ENCODE measurements around the gene EPB41L4A. TPM values are rescaled to one million over a fixed set of nuclear protein-coding genes. Genes with fewer than 3 reads are reported as not detected.

EPB41L4A gene
- total and polyA plus RNA-seq, 2 experiments from 2014 or later, result 10.5 to 14.4 TPM

GRCh38 chr5:112316731-112317130, 102.3 kb downstream of the EPB41L4A start:
- no peaks in the 10 kb centered on the region for H3K9me3 ChIP-seq (ENCODE audit: low read depth)
- H3K4me3 ChIP-seq, result no peak overlapping the region
- DNase-seq (ENCODE audit: low read depth in 1 of 2, low spot score in 1 of 2), result no peak
- no peaks in the 10 kb centered on the region for H3K27me3 ChIP-seq
- H3K27ac ChIP-seq, result no peak overlapping the region
- no peak for TF ChIP-seq CTCF (IDR thresholded peaks at IDR 0.05; ENCODE audit: low read depth, low read length)
- no peaks in the 10 kb centered on the region for H3K36me3 ChIP-seq
- H3K4me1 ChIP-seq (ENCODE audit: low read depth), result peaks cover 14% of the 10 kb centered on the region

- DNase-seq (ENCODE audit: low read depth in 1 of 2, low spot score in 1 of 2), result no peak
- H3K27ac ChIP-seq, result no peak overlapping the region
- no peaks in the 10 kb centered on the region for H3K27me3 ChIP-seq
- no peaks in the 10 kb centered on the region for H3K9me3 ChIP-seq (ENCODE audit: low read depth)
- H3K4me3 ChIP-seq, result no peak overlapping the region
- no peak for TF ChIP-seq CTCF (IDR thresholded peaks at IDR 0.05; ENCODE audit: low read depth, low read length)
- H3K4me1 ChIP-seq (ENCODE audit: low read depth), result peaks cover 14% of the 10 kb centered on the region
- H3K36me3 ChIP-seq, result no peaks in the 10 kb centered on the region
These were observed 103.1 kb downstream of the EPB41L4A start for GRCh38 chr5:112316006-112316405.

- peak in 1 of 2 donors; percentile 33 for DNase-seq (ENCODE audit: low read depth in 1 of 2, low spot score in 1 of 2)
- no peak overlapping the region for H3K4me3 ChIP-seq
- H3K27me3 ChIP-seq, result no peaks in the 10 kb centered on the region
- no peak for TF ChIP-seq CTCF (IDR thresholded peaks at IDR 0.05; ENCODE audit: low read depth, low read length)
- no peaks in the 10 kb centered on the region for H3K36me3 ChIP-seq
- no peak overlapping the region for H3K27ac ChIP-seq
- H3K9me3 ChIP-seq (ENCODE audit: low read depth), result no peaks in the 10 kb centered on the region
- no peaks in the 10 kb centered on the region for H3K4me1 ChIP-seq (ENCODE audit: low read depth)
These were observed 106.5 kb downstream of the EPB41L4A start for GRCh38 chr5:112312295-112313275.

- DNase-seq (ENCODE audit: low read depth in 1 of 2, low spot score in 1 of 2), result no peak
- Histone ChIP-seq H3K9me3 (ENCODE audit: low read depth) (no peaks in the 10 kb centered on the region), H3K4me3 (no peak overlapping the region), H3K27me3 (no peaks in the 10 kb centered on the region), H3K4me1 (ENCODE audit: low read depth) (no peaks in the 10 kb centered on the region), H3K36me3 (no peaks in the 10 kb centered on the region), H3K27ac (no peak overlapping the region)
- TF ChIP-seq CTCF (IDR thresholded peaks at IDR 0.05; ENCODE audit: low read depth, low read length), result no peak
These were observed 108.3 kb downstream of the EPB41L4A start for GRCh38 chr5:112310746-112311145.

- Histone ChIP-seq H3K4me1 (ENCODE audit: low read depth) (no peaks in the 10 kb centered on the region), H3K27ac (no peak overlapping the region), H3K4me3 (no peak overlapping the region), H3K27me3 (no peaks in the 10 kb centered on the region), H3K36me3 (no peaks in the 10 kb centered on the region), H3K9me3 (ENCODE audit: low read depth) (no peaks in the 10 kb centered on the region)
- TF ChIP-seq CTCF (IDR thresholded peaks at IDR 0.05; ENCODE audit: low read depth, low read length), result no peak
- DNase-seq (ENCODE audit: low read depth in 1 of 2, low spot score in 1 of 2), result no peak
These were observed 110.5 kb downstream of the EPB41L4A start for GRCh38 chr5:112308608-112309007.

Measured in cardiac muscle cell (in vitro differentiated cells and primary cell).